Thoracic aorta (tissue), 2 donors: ENCODE results near the gene SUB1. TPM values are rescaled to one million over a fixed set of nuclear protein-coding genes. Genes with fewer than 3 reads are reported as not detected.

Experiments
- ATAC-seq: fragments of 150-250 bp; one replicate; pipeline ENCODE4 v1.8.0; 2017; ENCODE audit warnings: low read depth; ENCODE audit not compliant: insufficient number of reproducible peaks, low FRiP score
- DNase-seq: peaks from one replicate; pipeline ENCODE4 v3.0.0-alpha.2; 2020; ENCODE audit warnings: low spot score
- H3K27ac ChIP-seq, 2 donors: fragments of 200-600 bp; sonication (generic); 1 replicate in 1 of 2; 2 replicates in 1 of 2; pipeline ENCODE4 v1.5.1; 2016; ENCODE audit warnings: mild to moderate bottlenecking in 2 of 2, moderate library complexity in 2 of 2
- H3K27me3 ChIP-seq: fragments of 200-600 bp; sonication (generic); replicated peaks from 2 replicates; pipeline ENCODE4 v1.6.0; 2016; ENCODE audit warnings: mild to moderate bottlenecking; ENCODE audit not compliant: insufficient read depth
- H3K36me3 ChIP-seq: fragments of 200-600 bp; sonication (generic); one replicate; pipeline ENCODE4 v1.5.1; 2016
- H3K4me1 ChIP-seq, 2 donors: fragments of 200-600 bp; sonication (generic); 1 replicate in 1 of 2; 2 replicates in 1 of 2; pipeline versions ENCODE4 v1.5.1 to v1.6.0; 2016; ENCODE audit warnings: low read depth in 2 of 2, mild to moderate bottlenecking in 1 of 2; ENCODE audit not compliant: control insufficient read depth in 1 of 2
- H3K4me3 ChIP-seq: fragments of 200-600 bp; sonication (generic); 2 replicates; pipeline ENCODE4 v1.5.1; 2016; ENCODE audit warnings: mild to moderate bottlenecking
- H3K9me3 ChIP-seq: fragments of 200-600 bp; sonication (generic); 2 replicates; pipeline ENCODE4 v1.5.1; 2016
- total RNA-seq, 2 donors: library from RNA; depleted of rRNA; stranded (reverse); fragments of >200 nt; gene quantifications; one replicate each; pipeline versions ENCODE4 v1.1.0 to v1.2.3, GENCODE V29; 2016
- TF ChIP-seq, protein P1 (sequence below): fragments of 200-600 bp; sonication (generic); IDR thresholded peaks from one replicate; pipeline ENCODE4 v1.5.1; 2019; ENCODE audit warnings: antibody characterized with exemption

SUB1 gene
- total RNA-seq, 2 donors from 2014 or later, result 91.1 to 130 TPM

DNA sequence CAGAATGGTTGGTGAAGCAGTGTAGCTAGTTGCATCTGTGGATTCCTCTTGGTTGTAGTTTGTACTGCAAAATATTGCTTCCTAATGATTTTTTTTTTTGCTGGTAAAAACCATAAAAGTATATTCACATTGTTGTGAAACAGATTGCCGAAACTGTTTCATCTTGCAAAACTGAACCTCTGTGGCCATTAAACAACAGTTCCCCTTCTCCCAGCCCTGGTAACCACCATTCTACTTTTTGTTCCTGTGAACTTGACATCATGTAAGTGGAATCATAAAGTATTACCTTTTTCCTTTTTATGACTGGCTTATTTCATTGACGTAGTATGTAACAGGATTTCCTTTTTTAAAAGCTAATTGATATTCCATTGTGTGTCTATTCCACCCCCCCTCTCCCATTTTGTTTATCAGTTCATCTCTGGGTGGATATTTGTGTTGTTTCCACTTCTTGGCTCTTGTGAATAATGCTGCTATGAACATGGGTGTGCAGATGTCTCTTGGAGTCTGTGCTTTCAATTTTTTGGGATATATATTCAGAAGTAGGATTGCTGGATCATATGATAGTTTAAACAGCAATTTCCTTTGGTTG is 11.8 kb downstream of the SUB1 start:
- Histone ChIP-seq H3K4me1 (peaks cover 46 to 73% of the 10 kb centered on the region in 2 donors), H3K9me3 (no peaks in the 10 kb centered on the region), H3K27ac (peak overlapping the region in 1 of 2 donors; percentile 51), H3K4me3 (no peak overlapping the region), H3K36me3 (peaks cover 13% of the 10 kb centered on the region), H3K27me3 (no peaks in the 10 kb centered on the region)
- TF ChIP-seq, protein P1, sequence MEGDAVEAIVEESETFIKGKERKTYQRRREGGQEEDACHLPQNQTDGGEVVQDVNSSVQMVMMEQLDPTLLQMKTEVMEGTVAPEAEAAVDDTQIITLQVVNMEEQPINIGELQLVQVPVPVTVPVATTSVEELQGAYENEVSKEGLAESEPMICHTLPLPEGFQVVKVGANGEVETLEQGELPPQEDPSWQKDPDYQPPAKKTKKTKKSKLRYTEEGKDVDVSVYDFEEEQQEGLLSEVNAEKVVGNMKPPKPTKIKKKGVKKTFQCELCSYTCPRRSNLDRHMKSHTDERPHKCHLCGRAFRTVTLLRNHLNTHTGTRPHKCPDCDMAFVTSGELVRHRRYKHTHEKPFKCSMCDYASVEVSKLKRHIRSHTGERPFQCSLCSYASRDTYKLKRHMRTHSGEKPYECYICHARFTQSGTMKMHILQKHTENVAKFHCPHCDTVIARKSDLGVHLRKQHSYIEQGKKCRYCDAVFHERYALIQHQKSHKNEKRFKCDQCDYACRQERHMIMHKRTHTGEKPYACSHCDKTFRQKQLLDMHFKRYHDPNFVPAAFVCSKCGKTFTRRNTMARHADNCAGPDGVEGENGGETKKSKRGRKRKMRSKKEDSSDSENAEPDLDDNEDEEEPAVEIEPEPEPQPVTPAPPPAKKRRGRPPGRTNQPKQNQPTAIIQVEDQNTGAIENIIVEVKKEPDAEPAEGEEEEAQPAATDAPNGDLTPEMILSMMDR, result no peak
- no peak for DNase-seq
- ATAC-seq, result no peak

DNA sequence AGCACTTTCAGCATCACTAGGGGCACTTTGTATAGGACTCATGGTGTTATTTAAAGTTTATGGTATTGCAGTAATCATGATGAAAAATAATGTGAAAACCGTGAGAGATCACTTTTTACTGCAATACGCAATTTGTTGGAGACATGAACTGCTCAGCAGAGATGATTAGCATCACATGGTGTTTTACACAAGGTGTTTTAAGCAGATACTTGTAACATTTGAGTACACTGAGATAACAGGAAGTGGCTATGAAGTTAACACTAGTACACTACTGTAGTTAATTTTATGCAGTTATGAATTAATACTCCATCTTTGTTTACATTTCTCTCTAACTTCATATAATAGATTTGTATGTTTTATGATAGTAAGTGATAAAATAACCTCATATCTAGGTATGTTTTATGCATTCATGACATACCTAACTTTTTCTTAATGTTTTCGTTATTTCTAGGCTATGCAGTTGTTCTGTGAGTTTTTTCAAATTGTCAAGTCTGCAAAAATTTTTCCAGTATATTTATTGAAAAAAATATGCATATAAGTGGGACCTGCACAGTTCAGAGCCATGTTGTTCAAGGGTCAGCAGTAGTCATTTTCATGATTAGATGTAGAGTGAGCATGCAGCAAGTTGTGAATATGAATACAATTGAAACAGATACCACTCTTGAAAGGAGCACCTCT is 13.0 kb downstream of the SUB1 start:
- DNase-seq (no peak), ATAC-seq (no peak)
- no peaks in the 10 kb centered on the region for H3K9me3 ChIP-seq
- no peaks in the 10 kb centered on the region for H3K27me3 ChIP-seq
- TF ChIP-seq, protein P1, result no peak
- peaks cover 8% of the 10 kb centered on the region for H3K36me3 ChIP-seq
- H3K4me3 ChIP-seq, result no peak overlapping the region
- peak overlapping the region in 1 of 2 donors; percentile 58 for H3K27ac ChIP-seq
- peaks cover 47 to 69% of the 10 kb centered on the region in 2 donors for H3K4me1 ChIP-seq

DNA sequence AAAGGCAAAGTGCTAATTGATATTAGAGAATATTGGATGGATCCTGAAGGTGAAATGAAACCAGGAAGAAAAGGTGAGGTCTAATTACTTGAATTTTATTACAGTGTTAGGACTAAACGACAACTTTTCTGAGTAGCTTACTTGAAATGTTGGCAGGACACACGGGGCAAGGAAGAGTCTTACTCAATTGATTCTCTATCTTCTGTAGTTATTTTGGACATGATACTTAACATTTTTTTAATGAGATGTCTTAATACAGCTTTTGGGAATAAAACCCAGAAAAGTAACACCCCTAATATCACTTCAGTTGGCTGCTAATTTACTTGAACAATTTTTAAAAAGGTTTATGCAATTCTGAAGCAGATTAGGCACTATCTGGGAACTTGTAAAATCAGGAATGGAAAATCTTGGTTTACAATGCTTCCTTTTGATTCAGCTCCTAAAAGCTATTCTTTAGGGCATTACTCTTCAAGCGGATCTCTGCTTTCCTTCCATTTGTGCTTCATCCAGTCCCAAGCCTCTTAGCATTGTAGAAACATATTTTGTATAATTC is 13.7 kb downstream of the SUB1 start:
- no peak overlapping the region for H3K4me3 ChIP-seq
- ATAC-seq (no peak), DNase-seq (no peak)
- no peaks in the 10 kb centered on the region for H3K9me3 ChIP-seq
- H3K36me3 ChIP-seq, result peaks cover 8% of the 10 kb centered on the region
- H3K27ac ChIP-seq, result peak overlapping the region; percentile 44 to 58
- H3K27me3 ChIP-seq, result no peaks in the 10 kb centered on the region
- peaks cover 47 to 69% of the 10 kb centered on the region in 2 donors for H3K4me1 ChIP-seq
- TF ChIP-seq, protein P1, result no peak

DNA sequence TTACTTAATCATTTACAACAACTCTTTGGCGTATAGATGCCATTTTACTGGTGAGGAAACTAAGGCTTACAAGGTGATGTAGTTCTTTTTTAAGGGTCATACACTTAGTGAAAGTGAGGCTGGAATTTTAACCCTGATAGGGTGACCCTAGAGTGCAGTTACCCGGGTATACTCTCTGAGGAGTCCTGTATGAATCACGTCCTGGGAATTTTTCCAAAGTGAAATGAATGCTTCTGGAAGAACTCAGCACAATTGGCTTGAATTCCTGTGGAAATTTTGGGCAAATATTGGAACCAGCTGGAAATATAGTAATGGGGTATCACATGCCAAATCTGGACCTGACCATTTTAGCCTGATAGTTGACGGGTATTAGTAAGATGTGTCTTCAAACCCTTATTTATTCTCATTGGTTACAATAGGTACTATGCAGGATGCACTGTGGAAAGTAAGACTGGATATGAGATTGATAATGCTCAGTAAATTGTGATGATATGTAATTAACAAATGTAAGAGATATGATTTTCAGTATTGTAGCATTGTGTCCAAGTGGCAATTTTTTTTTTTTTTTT is 14.8 kb downstream of the SUB1 start:
- peak overlapping the region; percentile 22 for H3K4me3 ChIP-seq
- H3K27me3 ChIP-seq, result no peaks in the 10 kb centered on the region
- H3K36me3 ChIP-seq, result peaks cover 4% of the 10 kb centered on the region
- DNase-seq (no peak), ATAC-seq (peak; percentile 86)
- peak overlapping the region; percentile 44 to 58 for H3K27ac ChIP-seq
- peaks cover 47 to 67% of the 10 kb centered on the region in 2 donors for H3K4me1 ChIP-seq
- TF ChIP-seq, protein P1, result no peak
- H3K9me3 ChIP-seq, result no peaks in the 10 kb centered on the region

DNA sequence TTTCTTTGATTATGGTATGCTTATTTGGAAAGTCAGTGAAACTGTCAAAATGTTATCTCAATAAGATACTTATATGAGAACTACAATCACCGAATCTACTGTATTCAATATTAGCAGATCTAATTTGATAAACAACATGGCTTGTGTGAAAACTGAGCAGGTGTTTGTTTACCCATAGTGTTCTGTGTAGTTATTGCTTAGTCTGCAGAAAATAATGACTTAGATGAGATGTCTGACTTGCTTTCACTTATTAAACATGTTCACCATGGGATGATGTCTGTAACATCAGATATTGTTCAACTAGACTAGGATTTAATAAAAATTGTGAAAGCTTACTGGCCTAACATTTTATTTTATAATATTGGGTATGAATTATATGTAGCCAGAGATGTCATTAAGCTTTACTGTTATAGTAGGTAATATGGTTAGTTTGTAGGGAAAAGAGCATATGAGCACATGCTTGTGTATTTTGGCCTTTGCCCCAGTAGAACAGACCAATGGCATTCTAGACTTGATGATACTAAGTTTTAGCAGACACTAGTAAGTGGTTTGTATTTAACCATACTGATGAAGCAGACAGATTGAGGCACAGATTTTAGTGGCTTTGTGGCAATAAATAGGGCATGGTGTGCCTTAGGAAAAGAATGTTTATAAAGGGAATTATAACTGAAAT is 16.4 kb downstream of the SUB1 start:
- no peak for ATAC-seq
- Histone ChIP-seq H3K4me3 (no peak overlapping the region), H3K4me1 (peaks cover 38 to 56% of the 10 kb centered on the region in 2 donors), H3K27ac (peak overlapping the region in 1 of 2 donors; percentile 58), H3K36me3 (peaks cover 4% of the 10 kb centered on the region), H3K27me3 (no peaks in the 10 kb centered on the region), H3K9me3 (no peaks in the 10 kb centered on the region)
- no peak for DNase-seq
- TF ChIP-seq, protein P1, result no peak
